ENCODE results near the gene ONECUT2.
"Not testable (repeated sequence)": the region's sequence is repeated elsewhere in the genome, so short reads cannot be mapped to it uniquely, and the experiment has no call there.

ONECUT2 gene

DNA sequence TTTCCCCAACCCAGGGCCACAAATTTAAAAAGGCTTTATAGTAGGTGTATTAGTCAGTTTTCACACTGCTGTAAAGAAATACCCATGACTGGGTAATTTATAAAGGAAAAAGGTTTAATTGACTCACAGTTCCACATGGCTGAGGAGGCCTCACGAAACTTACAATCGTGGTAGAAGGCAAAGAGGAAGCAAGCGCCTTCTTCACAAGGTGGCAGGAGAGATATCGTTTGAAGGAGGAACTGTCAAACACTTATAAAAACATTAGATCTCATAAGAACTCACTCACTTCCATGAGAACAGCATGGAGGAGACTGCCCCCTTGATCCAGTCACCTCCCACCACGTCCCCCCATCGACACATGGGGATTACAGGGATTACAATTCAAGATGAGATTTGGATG lies 80.9 kb downstream of the ONECUT2 start:
- no peaks in the 10 kb centered on the region for H3K4me1 ChIP-seq (ENCODE audit: control insufficient read depth, low read depth, low read length)
- no peak overlapping the region for H3K4ac ChIP-seq (ENCODE audit: low read depth, low read length)
- no peak overlapping the region for H3K9ac ChIP-seq (ENCODE audit: low read length)
- no peak overlapping the region for H3K56ac ChIP-seq (ENCODE audit: low read length)
- H2BK5ac ChIP-seq (ENCODE audit: low read length), result no peak overlapping the region
- H2AK5ac ChIP-seq (ENCODE audit: low read length), result no peak overlapping the region
- no peak overlapping the region for H3K4me2 ChIP-seq (ENCODE audit: low read length)
- H4K8ac ChIP-seq (ENCODE audit: low read depth, low read length), result no peak overlapping the region
- H2BK120ac ChIP-seq (ENCODE audit: low read depth, low read length), result no peak overlapping the region
- no peak overlapping the region for H3K23ac ChIP-seq (ENCODE audit: low read length)
- no CpG with 5 or more reads among the region's 6 CpGs for WGBS (ENCODE audit: extremely low coverage, insufficient coverage, low lambda C conversion rate)
- H3K79me2 ChIP-seq (ENCODE audit: control insufficient read depth, insufficient read depth, low read length), result no peaks in the 10 kb centered on the region
- H3K36me3 ChIP-seq (ENCODE audit: control insufficient read depth, insufficient read depth, low read length), result no peaks in the 10 kb centered on the region
- H4K5ac ChIP-seq (ENCODE audit: low read length), result no peak overlapping the region
- no peak overlapping the region for H3K18ac ChIP-seq (ENCODE audit: low read length)
- no peak for DNase-seq
- H2BK15ac ChIP-seq (replicated peaks; ENCODE audit: low read depth), result no peak overlapping the region
- H3K4me3 ChIP-seq (ENCODE audit: low read length), result no peak overlapping the region
- H3K27me3 ChIP-seq (ENCODE audit: insufficient read depth, low read length, poor library complexity), result no peaks in the 10 kb centered on the region
- H3K79me1 ChIP-seq (ENCODE audit: low read length), result no peaks in the 10 kb centered on the region
- no peak overlapping the region for H3K27ac ChIP-seq (ENCODE audit: low read depth, low read length)

DNA sequence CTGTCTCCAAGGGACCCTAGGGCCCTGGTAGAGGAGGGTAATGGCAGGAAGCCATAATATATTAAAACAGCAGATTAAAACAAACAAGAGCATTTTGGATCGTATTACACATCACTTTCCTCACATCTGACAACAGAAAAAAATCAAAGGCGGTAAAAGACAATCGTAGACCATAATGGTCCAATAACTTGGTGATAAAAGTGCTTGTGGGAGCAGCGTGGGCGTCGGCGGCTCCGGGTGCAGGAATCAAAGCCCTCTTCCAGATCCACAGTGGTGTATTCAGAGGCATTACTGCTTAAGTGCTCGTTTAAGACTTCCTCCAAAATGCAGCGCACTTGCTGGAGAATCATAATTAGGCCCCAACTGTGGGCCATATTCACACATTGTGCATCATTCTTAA lies 83.4 kb downstream of the ONECUT2 start:
- no CpG with 5 or more reads among the region's 10 CpGs for WGBS (ENCODE audit: extremely low coverage, insufficient coverage, low lambda C conversion rate)
- Histone ChIP-seq H2BK120ac (ENCODE audit: low read depth, low read length) (no peak overlapping the region), H3K4me2 (ENCODE audit: low read length) (no peak overlapping the region), H2AK5ac (ENCODE audit: low read length) (no peak overlapping the region), H3K4me3 (ENCODE audit: low read length) (no peak overlapping the region), H2BK15ac (replicated peaks; ENCODE audit: low read depth) (no peak overlapping the region), H3K79me1 (ENCODE audit: low read length) (no peaks in the 10 kb centered on the region), H2BK5ac (ENCODE audit: low read length) (no peak overlapping the region), H3K56ac (ENCODE audit: low read length) (no peak overlapping the region), H4K5ac (ENCODE audit: low read length) (no peak overlapping the region), H3K27ac (ENCODE audit: low read depth, low read length) (no peak overlapping the region), H3K18ac (ENCODE audit: low read length) (no peak overlapping the region), H3K27me3 (ENCODE audit: insufficient read depth, low read length, poor library complexity) (no peaks in the 10 kb centered on the region), H3K9ac (ENCODE audit: low read length) (no peak overlapping the region), H3K79me2 (ENCODE audit: control insufficient read depth, insufficient read depth, low read length) (no peaks in the 10 kb centered on the region), H3K4me1 (ENCODE audit: control insufficient read depth, low read depth, low read length) (no peaks in the 10 kb centered on the region), H3K4ac (ENCODE audit: low read depth, low read length) (no peak overlapping the region), H3K36me3 (ENCODE audit: control insufficient read depth, insufficient read depth, low read length) (no peaks in the 10 kb centered on the region), H3K23ac (ENCODE audit: low read length) (no peak overlapping the region), H4K8ac (ENCODE audit: low read depth, low read length) (no peak overlapping the region)
- no peak for DNase-seq

DNA sequence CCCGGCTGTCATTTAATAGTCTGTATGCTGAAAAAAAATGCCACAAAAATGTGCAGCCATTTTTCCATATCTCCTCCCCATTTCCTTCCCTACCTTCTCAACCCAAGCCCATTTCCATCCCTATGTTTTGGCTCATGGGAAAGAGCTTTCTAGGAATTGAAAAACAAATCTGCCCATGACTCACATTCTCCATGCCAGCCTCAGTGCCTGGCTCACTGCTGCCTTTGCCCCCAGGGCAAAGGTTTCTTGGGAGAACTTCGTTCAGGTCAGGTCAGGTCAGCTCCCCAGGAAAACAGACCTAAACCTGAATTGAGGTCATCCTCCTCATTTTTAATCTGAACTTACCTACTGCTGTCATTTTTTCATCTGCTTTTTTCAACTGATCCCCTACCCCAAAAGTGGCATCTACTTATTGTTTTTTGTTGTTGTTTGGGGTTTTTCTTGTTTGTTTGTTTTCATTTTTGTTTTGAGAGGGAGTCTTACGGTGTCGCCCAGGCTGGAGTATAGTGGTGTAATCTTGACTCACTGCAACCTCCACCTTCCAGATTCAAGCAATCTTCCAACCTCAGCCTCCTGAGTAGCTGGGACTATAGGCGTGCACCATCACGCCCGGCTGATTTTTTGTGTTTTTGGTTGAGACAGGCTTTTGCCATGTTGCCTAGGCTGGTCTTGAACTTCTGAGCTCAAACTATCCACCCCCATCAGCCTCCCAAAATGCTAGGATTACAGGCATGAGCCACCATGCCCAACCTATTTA lies 84.7 kb downstream of the ONECUT2 start:
- peak; percentile 23 for DNase-seq
- WGBS (ENCODE audit: extremely low coverage, insufficient coverage, low lambda C conversion rate), result no CpG with 5 or more reads among the region's 7 CpGs

DNA sequence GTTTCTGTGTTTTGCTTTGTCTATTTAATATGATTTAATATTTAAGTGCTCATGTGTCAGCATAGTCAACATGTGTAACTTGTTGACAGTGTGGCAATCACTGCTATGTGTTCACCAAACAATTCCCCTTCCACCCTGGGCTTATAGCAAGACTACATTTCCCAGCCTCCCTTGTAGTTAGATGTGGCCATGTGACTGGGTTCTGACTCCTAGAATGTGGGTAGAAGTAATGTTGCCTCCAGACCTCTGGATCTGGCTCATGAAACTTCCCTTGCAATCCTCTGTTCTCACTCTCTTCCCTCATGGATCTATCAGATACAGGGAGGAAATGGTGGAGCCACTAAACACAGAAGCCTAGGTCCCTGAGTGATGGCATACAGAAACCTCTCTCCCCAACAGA lies 87.2 kb downstream of the ONECUT2 start:
- H3K4ac ChIP-seq (ENCODE audit: low read depth, low read length); H2AK5ac ChIP-seq (ENCODE audit: low read length); H3K23ac ChIP-seq (ENCODE audit: low read length); H3K36me3 ChIP-seq (ENCODE audit: control insufficient read depth, insufficient read depth, low read length); H3K27me3 ChIP-seq (ENCODE audit: insufficient read depth, low read length, poor library complexity); H3K27ac ChIP-seq (ENCODE audit: low read depth, low read length); H3K56ac ChIP-seq (ENCODE audit: low read length); H2BK15ac ChIP-seq (replicated peaks; ENCODE audit: low read depth); H3K18ac ChIP-seq (ENCODE audit: low read length); H3K79me2 ChIP-seq (ENCODE audit: control insufficient read depth, insufficient read depth, low read length); H3K9ac ChIP-seq (ENCODE audit: low read length); H3K4me3 ChIP-seq (ENCODE audit: low read length); H3K79me1 ChIP-seq (ENCODE audit: low read length); H2BK120ac ChIP-seq (ENCODE audit: low read depth, low read length); H4K5ac ChIP-seq (ENCODE audit: low read length); H2BK5ac ChIP-seq (ENCODE audit: low read length); H3K4me2 ChIP-seq (ENCODE audit: low read length); DNase-seq; H4K8ac ChIP-seq (ENCODE audit: low read depth, low read length); H3K4me1 ChIP-seq (ENCODE audit: control insufficient read depth, low read depth, low read length): not testable (repeated sequence)

More for the DNA sequence above, 84.7 kb downstream of the ONECUT2 start:
- no peak overlapping the region for H2BK5ac ChIP-seq (ENCODE audit: low read length)
- H3K9ac ChIP-seq (ENCODE audit: low read length), result no peak overlapping the region
- H4K5ac ChIP-seq (ENCODE audit: low read length), result no peak overlapping the region
- H3K56ac ChIP-seq (ENCODE audit: low read length), result no peak overlapping the region
- H2BK15ac ChIP-seq (replicated peaks; ENCODE audit: low read depth), result no peak overlapping the region
- no peak overlapping the region for H3K18ac ChIP-seq (ENCODE audit: low read length)
- H3K4me2 ChIP-seq (ENCODE audit: low read length), result no peak overlapping the region
- no peak overlapping the region for H2AK5ac ChIP-seq (ENCODE audit: low read length)
- no peaks in the 10 kb centered on the region for H3K4me1 ChIP-seq (ENCODE audit: control insufficient read depth, low read depth, low read length)
- no peaks in the 10 kb centered on the region for H3K36me3 ChIP-seq (ENCODE audit: control insufficient read depth, insufficient read depth, low read length)
- H3K79me2 ChIP-seq (ENCODE audit: control insufficient read depth, insufficient read depth, low read length), result no peaks in the 10 kb centered on the region
- H3K27me3 ChIP-seq (ENCODE audit: insufficient read depth, low read length, poor library complexity), result no peaks in the 10 kb centered on the region
- no peak overlapping the region for H4K8ac ChIP-seq (ENCODE audit: low read depth, low read length)
- H3K27ac ChIP-seq (ENCODE audit: low read depth, low read length), result no peak overlapping the region
- no peaks in the 10 kb centered on the region for H3K79me1 ChIP-seq (ENCODE audit: low read length)
- no peak overlapping the region for H2BK120ac ChIP-seq (ENCODE audit: low read depth, low read length)
- H3K23ac ChIP-seq (ENCODE audit: low read length), result no peak overlapping the region
- no peak overlapping the region for H3K4me3 ChIP-seq (ENCODE audit: low read length)
- H3K4ac ChIP-seq (ENCODE audit: low read depth, low read length), result no peak overlapping the region

DNA sequence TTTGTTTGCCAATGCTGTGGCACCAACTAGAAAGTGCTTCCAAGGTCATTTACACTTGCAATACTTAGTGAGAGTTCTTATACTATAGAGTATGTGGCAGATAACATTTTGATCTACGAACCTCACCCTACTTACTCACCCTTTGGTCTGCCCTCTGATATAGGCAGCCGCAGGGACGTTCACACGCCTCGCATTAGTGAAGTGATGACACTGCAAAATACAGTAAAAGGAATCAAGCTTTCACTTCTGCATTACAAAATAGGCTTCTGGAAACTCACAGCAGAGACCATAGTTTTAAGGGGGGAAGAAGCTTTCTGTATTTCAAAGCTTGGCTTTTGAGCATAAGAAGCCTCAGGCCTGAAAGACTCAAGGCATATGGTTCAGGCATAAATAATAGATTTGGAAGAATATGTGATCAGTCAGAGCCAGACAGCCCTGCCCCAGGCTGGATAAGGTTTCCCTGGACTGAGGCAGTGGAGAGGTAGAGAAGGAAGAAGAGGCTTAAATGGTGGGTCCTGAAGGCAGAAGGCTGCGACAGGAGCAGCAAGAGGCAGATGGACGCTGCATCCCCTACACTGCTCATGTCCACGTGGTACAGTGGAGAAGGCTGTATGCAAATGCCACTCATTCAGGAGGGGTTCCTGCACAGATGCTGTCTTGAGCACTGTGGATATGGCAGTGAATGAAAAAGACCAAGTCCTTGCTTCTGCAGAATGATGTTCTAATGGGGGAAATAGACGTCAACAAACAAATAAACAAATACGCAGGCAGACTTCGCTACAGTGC lies 88.2 kb downstream of the ONECUT2 start:
- H4K8ac ChIP-seq (ENCODE audit: low read depth, low read length), result no peak overlapping the region
- H2BK120ac ChIP-seq (ENCODE audit: low read depth, low read length), result no peak overlapping the region
- no peak overlapping the region for H2AK5ac ChIP-seq (ENCODE audit: low read length)
- H3K23ac ChIP-seq (ENCODE audit: low read length), result no peak overlapping the region
- no peak overlapping the region for H2BK15ac ChIP-seq (replicated peaks; ENCODE audit: low read depth)
- no peaks in the 10 kb centered on the region for H3K79me1 ChIP-seq (ENCODE audit: low read length)
- no peak overlapping the region for H3K56ac ChIP-seq (ENCODE audit: low read length)
- H3K9ac ChIP-seq (ENCODE audit: low read length), result no peak overlapping the region
- no peaks in the 10 kb centered on the region for H3K36me3 ChIP-seq (ENCODE audit: control insufficient read depth, insufficient read depth, low read length)
- H3K4ac ChIP-seq (ENCODE audit: low read depth, low read length), result no peak overlapping the region
- no peak overlapping the region for H3K27ac ChIP-seq (ENCODE audit: low read depth, low read length)
- H3K4me1 ChIP-seq (ENCODE audit: control insufficient read depth, low read depth, low read length), result no peaks in the 10 kb centered on the region
- H3K27me3 ChIP-seq (ENCODE audit: insufficient read depth, low read length, poor library complexity), result no peaks in the 10 kb centered on the region
- no CpG with 5 or more reads among the region's 11 CpGs for WGBS (ENCODE audit: extremely low coverage, insufficient coverage, low lambda C conversion rate)
- H3K79me2 ChIP-seq (ENCODE audit: control insufficient read depth, insufficient read depth, low read length), result no peaks in the 10 kb centered on the region
- no peak for DNase-seq
- H3K4me3 ChIP-seq (ENCODE audit: low read length), result no peak overlapping the region
- no peak overlapping the region for H4K5ac ChIP-seq (ENCODE audit: low read length)
- no peak overlapping the region for H3K18ac ChIP-seq (ENCODE audit: low read length)
- no peak overlapping the region for H3K4me2 ChIP-seq (ENCODE audit: low read length)
- H2BK5ac ChIP-seq (ENCODE audit: low read length), result no peak overlapping the region

Data from mesendoderm (in vitro differentiated cells).